ENCODE data around the gene RERE.

RERE gene

DNA sequence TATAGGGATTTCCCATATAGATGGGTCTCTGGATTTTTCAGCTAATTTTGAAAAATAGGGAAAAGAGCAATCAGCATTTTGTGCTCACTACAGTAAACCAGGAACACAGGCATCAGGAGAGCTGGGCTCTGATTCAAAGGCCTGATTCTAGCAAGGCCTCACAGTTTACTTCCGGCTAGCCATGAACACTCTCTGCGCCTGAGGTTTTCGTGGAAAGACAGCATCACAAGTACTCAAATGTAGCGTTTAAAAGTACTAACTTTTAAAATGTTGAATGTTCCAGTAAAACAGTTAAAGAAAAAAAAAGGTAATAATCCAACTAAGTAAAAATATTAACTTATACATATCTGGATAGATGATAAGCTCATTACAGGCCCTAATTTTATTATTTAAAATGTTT lies 379.0 kb downstream of the RERE start:
- DNase-seq: no peak

DNA sequence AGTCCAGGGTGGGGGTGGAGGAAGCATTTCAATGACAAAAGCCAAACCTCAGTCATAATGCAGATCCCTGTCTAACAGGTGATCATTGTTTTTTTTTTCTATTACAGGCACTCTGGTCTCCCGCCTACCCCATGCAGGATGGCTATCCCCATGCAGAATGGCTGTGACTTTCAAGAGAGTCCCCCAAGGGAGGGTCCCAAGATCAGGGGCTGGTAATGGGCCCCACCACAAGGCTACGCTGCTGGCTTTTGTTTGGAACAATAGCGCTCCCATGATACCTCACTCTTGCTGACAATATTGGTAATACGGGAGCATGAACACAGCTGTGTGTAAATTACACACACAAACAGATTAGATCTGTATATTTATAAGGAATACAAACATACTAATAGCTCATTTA lies 380.1 kb downstream of the RERE start:
- no peak for DNase-seq

DNA sequence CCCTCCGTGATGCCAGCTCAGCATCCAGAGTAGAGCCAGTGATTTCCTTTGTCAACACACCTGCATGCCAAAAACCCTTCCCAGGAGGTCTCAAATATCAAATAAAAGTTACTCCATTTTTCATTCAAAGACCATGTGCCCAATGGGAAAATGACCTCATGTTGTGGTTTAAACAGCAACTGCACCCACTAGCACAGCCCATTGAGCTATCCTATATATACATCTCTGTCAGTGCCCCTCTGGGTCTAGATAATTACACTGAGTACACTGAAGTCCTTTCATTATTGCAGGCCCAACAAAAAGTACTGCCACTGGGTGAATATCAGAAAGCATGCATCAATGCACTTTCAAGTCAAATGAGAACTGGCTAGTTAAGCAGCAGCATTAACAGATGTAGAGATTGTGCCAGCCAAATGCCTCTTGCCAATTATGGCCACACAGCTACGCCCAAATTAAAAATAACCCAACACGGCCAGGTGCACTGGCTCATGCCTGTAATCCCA lies 381.8 kb downstream of the RERE start:
- DNase-seq: no peak

DNA sequence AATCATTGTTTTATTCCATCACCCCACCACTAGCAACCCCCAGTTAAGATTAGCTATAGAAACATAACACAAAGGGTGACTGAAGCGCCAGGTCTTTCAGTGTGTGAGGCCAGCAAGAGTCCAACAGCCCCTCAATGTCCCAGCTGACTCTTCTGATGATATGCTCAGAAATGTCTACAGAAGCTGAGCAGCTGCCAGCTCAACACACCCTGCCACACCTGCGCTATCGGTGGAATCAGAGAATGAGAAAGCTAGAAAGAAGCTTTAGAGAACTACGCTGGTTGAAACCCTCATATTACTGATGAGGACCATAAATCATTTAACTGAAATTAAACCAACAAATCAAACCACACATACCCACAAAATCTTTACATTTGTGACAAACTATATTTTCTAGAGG lies 383.3 kb downstream of the RERE start:
- DNase-seq: no peak

DNA sequence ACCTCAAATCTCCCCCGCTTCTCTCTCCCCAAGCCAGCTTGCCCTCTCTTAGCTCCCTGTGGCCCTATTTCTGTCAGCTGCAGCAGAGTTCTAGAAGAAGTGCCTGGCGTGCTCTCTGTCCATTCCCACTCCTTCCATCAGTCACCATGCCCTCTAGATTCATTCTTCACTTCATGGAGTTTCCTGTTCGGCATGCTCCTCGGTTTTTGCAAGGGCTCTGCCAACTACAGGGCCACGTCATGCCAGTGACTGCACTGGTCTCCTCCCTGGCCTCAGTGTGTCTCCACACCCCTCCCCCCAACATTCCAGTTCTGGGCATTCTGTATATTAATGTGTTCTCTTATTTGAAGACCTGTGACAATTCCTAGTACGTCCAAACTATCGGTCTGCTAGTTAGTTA lies 385.7 kb downstream of the RERE start:
- no peak for DNase-seq

DNA sequence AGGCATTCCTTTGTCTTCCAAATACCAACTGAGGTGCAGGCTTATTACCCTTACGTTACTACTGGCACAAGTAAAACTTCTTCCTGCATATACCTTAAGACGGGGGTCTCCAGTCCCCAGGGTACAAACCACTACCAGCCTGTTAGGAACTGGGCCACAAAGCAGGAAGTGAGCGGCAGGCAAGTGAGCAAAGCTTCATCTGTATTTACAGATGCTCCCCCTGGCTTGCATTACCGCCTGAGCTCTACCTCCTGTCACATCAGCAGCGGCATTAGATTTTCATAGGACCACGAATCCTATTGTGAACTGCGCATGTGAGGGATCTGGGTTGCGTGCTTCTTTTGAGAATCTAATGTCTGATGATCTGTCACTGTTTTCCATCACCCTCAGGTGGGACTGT lies 386.4 kb downstream of the RERE start:
- DNase-seq: no peak

DNA sequence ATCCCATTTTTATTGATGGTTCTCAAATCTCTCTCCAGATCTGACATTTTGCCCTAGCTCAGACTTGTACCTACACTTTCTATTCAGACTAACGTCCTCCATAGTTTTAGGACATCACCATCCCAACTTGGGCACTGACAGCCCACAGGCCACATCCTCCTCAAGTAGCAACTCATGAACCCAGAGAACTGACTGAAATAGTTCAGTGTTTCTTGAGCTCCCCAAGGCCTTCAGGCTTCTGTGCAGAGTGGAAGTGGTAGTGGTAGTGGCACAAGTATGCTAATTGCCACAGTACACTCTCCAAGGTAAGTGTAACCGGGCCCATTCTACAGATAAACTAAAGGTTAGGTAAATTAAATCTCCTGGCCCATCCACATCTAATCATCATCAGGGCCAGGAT lies 387.0 kb downstream of the RERE start:
- DNase-seq: no peak

DNA sequence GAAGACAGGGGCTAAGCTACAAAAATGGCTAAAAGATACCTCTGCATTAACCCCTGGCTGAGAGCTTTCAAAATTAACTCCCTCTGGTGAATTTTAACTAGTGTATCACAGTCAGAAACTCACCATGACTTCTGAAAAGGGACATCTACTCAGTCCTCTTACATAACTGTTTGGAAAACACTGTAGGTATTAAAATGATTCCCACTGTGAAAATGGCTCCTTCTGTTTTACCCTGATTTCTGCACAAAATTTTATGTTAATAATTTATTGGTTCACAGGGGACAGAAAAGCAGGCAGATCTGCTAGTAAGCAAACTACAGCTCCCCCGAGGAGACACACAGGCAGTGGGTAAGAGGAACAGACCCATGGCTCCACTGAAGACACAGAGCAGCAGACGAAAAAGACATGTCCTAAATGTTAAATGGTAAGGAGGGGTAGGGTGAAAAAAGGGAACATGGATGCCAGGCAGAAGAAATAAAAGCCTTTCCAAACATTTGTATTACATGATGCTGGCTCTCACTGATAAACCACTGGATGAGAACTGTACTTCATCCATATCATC lies 387.8 kb downstream of the RERE start:
- no peak for DNase-seq

DNA sequence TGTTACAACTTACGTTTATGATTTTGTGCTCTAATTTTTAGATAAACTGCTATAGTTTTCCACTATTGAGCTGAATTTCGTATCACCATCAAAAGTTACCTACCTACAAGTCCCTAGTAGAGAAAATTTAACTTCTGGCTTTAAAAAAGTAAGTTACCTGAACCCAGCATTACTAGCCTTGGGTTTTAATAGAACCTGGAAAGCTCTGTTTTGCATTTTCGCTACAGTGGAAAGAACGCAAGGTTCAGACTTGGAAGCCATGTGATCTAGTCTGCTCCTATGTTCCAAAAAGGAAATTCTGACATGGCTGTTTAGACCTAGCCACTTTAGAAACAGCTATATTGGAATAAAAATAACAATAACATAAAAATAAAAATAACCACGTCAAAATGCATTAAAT lies 389.0 kb downstream of the RERE start:
- no peak for DNase-seq

DNA sequence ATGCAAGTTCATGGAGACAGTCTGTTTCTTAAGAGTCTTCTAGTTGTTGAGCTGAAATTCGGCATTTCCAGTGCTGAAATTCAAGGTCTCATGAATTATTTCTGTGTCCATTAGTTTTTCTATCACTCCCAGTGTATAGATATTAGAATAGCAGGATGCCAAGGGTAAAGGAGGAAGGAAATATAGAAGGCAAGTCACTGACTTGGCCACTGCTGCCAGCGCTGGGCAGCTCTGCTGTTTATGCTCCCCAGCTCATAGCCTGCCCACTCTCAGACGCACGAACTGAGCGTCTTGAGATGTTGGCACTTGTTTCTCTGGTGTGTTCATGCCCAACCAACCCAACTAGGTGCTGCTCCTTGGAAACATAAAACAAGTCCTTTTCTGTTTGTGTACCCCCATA lies 389.5 kb downstream of the RERE start:
- DNase-seq: no peak

DNA sequence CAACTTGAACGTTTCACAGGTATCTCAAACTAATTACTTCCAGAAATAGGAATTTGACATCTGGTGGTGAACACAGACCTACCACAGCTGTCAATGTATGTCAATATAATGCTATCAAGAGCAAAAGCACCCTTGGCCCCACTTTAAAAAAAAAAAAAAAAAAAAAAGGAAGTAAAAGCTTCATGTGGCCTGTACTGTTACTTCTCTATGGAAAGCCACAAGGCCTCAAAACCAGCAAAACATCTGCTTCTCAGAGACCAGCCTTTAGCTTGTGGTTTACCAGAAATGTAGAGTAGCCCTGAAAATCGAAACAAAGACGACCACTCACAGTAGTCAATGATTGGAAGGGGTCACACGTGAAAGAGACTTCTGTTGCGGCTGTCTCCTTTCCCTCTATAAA lies 389.9 kb downstream of the RERE start:
- DNase-seq: no peak

DNA sequence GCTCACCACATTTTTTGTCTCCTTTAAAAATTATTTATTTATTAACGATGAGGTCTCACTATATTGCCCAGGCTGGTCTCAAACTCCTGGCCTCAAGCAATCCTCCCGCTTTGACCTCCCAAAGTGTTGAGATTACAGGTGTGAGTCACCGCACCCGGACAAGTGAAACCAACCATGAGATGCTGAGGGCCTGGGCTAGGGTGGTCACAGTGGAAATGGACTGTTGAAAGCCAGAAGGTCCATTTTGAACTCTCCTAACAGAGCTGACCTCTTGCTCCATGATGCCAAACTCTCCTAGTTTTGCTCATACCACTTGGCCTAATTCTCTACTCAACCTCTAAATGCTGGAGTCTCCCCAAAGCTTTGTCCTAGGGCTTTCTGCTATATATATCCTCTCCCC lies 390.4 kb downstream of the RERE start:
- DNase-seq: no peak

DNA sequence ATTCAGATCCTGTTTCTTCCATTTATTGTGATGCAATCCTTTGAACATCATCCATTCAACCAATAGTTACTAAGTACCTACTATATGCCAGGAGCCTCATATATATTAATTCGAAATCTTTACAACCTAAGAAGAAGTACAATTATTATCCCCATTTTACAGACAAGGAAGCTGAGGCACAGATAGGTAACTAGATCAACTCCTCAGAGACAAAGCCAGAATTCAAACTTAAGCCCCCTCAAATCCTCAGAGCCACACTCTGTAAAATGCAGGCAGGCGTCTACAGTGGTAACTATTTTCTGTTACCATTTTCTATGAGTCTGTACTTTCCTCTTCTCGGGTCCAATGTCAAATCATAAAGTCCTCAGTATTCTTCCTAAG lies 391.7 kb downstream of the RERE start:
- DNase-seq: no peak

DNA sequence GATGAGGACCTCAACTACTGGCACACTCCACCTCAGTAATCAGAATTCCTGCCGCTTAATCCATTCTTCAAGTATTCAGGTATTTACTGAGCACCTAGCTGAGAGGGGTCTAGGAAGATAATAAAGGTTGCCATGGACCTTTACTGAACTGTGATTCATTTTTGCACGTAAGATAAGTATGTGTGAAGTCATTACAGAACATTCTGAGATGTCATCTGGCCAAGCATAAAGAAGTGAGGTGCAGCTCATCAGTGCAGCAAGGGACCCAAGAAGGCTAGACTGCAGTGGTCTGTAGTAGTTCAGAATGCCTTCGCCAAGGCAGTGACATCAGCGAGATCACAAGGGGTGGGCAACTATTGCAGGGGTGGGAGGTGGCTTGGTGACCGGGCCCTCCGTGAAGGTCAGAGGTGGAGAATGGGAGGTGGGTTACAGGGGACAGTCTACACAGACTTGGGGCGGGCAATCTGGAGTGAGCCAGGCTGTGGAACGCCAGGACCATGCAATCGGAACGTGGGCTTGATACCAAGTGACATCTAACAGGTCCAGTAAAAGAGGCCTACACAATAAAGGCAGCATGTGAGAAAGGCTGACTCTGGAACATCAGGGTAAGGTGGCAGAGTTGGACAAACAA lies 392.2 kb downstream of the RERE start:
- DNase-seq: no peak

DNA sequence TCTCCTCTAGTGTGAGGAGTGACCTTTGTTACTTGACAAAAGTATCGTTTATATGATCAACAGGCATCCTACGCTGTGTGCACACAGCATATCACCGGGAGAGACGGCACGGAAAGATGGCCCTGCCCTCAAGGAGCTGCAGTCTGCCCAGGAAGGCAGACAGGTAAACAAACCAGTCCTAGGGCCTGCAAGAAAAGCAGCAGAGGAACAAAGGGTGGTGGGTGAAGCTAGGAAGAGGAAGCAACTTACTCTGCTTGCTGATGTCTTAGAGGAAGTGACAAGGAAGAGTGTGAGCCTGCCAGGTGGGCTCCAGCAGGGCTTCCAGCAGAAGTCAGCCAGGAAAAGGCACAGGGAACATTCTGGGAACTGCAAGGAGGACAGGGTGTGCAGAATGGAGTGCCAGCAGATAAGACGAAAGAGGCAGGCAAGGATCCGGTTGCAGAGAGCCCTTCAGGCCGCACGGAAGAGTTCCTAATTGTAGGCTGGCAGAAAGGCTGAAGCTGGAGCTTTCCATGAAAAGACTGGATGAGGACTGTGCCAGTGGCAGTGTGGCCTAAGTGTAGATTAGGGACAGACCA lies 392.8 kb downstream of the RERE start:
- DNase-seq: peak in 1 of 2 donors; percentile 25

DNA sequence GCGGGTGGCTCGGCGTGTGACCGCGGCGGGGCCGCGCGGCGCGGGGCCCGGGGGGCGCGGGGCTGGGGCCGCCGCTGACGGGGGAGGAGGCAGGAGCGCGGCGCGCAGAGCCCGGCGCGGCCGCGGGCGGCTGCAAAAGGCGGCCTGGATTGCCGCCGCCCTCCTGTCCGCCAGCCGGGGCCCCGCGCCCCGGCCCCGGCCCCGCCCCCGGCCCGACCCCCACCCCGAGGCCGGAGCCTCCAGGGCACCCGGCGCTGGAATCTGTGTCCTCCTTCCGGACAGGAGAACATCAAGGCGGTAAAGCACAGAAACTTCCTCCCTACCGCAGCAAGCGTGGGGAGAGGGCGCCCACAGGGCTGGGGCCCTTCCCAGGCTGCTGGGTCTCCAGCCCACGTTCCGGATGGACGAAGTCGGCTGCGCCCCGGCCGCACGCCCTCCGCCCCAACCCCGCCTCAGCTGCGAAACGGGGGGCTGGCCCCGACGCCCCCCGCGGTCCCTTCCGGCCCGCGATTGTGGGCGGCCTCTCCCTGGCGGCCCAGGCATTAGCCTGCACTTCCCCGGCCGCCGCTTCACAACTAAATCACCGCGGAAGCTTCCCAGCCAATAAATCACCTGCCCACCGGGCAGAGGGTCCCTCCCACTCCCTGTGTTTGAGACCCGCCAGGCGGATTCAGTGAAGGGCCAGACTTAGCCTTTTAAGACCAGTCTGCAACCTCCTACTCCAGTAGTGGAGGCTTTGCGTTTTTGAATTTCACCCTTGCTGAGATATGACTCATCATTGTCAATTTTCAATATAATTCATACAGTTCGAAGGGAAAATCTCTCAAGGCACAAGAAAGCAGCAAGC lies 393.5 kb downstream of the RERE start:
- peak in 1 of 2 donors; percentile 47 for DNase-seq

DNA sequence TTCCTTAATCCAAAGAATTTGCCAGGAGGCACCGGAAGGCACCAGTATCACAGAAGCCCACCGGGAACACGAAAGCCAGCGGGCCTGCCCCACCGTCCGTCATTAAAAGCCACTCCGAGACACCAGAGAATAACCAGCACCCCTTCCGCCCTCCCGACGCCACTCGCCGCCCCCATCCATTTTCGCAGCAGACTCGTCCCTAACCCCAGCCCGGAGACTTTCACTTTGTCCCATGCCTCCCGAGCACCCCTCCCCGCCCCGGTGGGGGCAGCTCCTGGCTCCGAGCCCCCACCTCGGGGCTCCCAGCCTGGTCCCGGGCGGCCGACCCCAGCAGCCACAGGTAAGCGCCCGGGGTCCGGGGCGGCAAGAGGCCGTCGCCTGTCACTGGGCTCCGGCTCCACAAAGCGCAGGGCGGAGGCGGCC lies 394.2 kb downstream of the RERE start:
- no peak for DNase-seq

DNA sequence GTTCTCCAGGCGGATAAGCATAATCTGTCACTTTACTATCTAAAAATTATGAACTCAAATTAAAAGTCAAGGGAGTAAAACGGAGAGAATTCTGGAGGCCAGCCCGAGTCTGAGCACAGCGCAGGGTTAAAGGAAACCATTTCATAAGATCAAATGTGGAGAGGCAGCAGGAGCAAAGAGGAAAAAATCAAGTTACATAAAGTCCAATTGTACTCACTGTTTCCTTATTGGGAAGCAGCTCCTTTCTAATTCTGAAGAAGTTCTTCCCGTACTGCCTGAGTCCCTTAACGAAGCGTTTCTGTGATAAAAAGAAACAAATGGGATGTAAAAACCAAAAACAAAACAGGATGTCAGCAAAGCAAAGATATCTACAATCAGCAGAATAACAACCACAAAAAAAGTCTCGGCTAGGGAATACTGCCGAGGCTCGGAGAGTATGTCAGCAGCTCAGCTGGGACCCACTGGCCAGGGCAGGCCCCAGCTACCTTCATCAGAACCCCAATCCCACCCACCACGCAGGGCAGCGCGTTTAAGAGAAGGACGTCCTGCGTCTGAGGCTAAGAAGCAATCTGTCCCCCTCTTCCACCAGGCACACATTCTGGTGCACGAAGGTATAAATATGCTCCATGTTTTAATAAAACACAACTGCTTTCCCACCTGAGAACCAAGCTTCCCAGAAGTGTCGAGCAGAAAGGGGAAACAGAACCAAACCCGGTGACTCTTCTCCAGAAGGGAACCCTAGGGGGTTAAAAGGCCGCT lies 394.8 kb downstream of the RERE start:
- DNase-seq: peak in 1 of 2 donors; percentile 38

DNA sequence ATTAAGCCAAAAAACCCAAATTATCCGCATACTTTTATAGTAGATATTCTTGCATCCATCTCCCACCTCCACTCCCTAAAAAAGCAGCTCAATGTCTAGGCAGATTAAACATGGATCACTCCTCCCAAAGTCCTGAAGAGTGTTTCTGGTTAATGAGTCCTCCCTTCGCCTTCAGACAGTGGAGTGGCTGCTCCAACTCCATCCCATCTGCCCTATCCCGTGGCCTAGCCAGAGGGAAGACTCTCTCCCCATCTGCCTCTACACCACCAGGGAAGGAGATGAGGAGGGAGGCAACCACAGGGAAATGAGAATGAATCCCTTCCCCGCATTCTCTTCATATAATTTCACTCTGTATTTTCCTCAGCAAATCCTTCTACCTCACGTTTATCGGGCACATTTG lies 395.7 kb downstream of the RERE start:
- no peak for DNase-seq

DNA sequence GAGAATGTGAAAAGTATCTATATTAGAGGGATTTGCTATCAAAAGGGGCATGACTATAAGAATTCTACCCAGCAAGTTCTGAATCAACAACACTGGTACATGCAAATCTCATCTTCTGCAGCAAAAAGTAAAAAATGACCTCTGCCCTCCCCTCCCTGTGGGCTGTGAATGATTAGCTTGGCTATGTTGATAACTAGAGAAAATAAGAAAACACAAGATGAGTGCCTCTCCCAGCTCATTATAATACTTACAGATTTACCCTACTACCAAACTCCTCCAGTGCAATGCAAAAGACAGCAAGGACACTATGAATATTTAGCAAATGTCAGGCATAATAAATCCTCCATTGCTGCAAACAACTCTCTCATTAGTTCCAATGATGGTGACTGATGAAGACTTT lies 397.1 kb downstream of the RERE start:
- no peak for DNase-seq

DNA sequence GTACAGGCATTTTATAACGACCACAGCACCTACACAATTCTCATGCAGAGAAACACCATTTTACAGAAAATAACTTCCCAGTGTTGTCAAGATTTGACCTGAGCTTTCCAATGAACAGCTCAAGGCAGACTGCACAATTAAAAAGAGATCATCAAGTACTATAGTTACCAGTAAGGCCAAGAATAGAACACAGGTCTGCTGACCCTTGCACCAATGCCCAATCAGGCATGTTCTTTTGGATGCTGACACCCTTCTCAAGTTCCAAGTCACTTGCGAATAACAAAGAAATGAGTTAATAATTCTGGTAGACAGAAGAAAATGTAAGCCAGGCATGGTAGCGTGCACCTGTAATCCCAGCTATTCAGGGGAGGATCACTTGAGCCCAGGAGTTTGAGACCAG lies 397.6 kb downstream of the RERE start:
- no peak for DNase-seq

DNA sequence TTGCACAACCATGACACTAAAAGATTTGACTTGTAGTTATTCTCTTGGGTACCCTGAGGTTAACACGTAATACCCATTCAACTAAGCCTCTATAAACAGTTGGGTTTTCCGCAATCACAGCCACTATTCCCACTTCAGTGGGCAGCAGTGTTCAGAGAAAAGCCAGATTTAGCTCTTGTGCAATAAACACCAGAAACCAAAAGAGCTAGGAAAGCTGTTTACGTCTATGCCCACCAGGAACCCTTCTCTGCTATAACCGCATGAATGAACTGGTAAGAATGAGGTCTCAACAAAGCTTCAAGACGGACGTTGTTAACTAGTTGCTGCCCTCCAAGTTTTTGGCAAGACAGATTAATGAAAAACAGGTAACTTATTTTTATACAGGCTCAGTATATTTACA lies 398.3 kb downstream of the RERE start:
- DNase-seq: peak in 1 of 2 donors; percentile 35

DNA sequence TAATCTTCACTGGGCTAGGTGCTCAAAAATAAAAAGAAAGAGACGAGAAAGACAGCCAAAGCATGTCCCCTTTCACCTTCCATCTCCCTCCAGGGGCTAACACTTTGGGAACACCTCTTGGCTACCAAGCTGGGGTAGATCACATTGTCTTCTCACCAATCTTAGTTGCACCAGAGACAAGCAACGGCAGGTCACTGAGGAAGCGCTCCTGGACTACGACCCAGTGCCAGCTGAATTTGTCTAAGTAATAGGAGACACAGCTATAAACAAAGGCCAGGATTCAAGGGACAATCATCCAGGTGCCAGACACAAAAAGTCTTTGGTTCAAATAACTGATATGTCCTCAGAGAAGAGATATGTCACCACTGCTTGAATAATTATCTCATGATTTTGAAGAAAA lies 399.1 kb downstream of the RERE start:
- no peak for DNase-seq
